Urothelium cell line (cell line): ENCODE data around the gene SKP1.

Experiments
- DNase-seq: peaks from one replicate; pipeline ENCODE4 v3.0.0; 2011; ENCODE audit warnings: low spot score, mixed read lengths
- FAIRE-seq: peaks from 2 replicates; lab custom pipeline; 2011; peaks lifted over from hg19 to GRCh38; lab: Jason Lieb, UNC

SKP1 gene

DNA sequence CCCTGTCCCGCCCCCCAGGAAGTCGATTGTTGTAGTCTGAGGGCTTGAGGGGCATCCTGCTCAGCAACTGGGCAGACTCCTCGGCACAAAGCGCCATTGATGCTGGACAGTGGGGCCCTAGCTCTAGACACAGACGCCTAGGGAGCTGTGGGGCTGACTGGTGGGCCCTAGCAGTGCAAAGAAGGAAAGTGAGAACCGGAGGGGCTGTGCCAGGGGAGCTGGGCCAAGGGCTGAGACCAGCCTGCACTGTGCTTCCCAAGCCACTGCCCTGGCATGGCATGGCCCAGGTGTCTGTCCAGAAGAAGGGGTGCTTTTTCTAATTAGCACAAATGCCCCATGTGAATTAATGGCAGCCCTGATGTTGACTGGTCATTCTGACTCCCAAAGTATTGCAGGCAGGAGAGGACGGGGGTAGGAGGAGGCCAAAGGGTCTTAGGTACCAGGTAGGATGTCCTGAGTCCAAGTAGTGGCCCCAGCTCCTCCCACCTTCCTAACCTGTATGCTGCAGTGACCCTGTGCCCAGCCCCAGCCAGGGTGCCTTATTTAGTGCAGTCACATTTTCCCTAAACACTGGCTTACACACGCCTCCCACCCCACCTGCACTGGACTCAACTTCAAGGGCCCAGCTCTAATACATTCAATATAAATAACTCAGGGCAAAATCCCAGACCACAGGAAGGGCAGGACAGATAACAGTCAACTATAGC, 46.4 kb downstream of the SKP1 start:
- no peak for FAIRE-seq
- no peak for DNase-seq

DNA sequence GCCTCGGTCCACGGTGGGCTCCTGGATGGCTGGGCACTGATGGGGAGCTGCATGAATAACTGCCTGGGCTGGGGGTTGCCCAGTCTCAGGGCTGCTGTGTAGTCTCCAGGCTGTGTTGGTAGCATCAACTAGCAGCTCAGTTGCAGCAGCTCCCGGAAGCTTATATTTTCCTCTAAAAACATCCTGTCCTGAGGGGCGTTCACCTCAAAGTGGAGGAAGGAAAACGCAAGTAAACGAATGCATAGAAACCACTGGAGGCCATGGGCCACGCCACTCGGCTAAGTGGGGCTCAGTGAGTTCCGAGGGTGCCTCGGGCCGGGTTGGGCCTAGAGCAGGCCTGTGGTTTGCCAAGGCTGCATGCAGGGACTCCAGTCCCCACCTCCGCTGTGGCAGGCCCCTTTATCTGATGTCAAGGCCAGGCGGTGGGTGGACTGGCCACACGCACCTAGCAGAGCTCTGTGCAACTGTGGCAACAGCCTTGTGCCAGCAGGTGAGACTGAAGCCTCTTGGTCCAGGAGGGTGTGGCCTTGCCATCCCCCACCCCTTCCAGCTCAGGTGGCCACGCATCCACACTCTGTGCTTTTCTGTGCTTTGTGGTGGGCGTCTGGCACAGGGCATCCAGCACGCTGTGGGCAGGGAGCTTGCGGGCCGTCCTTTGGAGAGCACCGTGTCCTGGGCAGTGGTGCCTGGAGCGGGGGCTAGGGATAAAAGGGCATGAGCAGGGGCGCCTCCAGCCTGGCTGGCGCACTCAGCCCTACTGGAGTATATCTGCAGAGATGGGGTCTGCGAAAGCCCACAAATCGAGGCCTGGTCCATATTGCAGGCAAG, 47.1 kb downstream of the SKP1 start:
- FAIRE-seq, result no peak

DNA sequence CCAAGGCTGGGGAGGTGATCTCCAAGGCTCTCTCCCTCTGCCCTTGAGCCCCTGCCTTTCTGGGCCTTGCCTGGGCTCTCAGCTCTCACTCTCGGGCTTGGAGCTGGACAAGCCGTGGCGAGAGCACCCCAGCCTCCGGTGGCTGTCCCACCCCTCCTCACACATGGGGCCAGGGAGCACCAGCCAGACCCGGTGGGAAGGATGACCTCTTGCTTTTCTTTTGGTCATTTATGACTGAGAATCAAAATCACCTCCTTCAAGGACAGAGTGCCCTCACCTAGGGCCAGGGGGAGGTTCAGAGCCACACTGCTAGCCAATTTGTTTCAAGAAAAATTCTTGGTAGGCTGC, 48.1 kb downstream of the SKP1 start:
- no peak for FAIRE-seq
- DNase-seq, result no peak

More for the DNA sequence above, 47.1 kb downstream of the SKP1 start:
- DNase-seq, result no peak

GRCh38 chr5:134127988-134128647, 48.6 kb downstream of the SKP1 start:
- FAIRE-seq (no peak), DNase-seq (no peak)

DNA sequence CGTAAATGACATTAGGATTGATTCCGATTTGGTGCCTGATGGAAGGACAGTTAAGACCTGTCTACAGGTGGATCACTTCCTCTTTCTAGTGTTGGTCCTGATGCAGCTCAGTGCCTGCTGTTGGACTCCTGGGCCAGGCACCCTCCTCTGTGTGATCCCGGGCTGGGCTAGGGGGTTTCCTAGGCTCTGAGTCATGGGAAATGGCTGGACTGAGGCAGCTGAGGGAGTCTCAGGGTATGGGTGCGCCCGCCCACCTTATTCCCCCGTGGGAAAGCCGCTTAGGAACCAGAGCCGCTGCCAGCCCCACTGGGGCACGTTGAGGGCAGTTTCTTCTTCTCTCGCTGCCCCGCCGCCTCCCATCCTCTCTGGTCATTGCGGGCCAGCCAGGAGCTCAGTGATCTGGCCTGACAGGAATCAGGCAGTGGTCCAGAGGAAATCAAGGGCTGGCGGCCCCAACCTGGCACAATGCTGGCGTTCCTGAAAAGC, 49.3 kb downstream of the SKP1 start:
- no peak for FAIRE-seq
- DNase-seq, result no peak

GRCh38 chr5:134125039-134126015, 51.4 kb downstream of the SKP1 start:
- DNase-seq (no peak), FAIRE-seq (no peak)

GRCh38 chr5:134124289-134125038, 52.3 kb downstream of the SKP1 start:
- FAIRE-seq (no peak), DNase-seq (no peak)

GRCh38 chr5:134123360-134123759, 53.4 kb downstream of the SKP1 start:
- no peak for DNase-seq

GRCh38 chr5:134122530-134122929, 54.2 kb downstream of the SKP1 start:
- no peak for FAIRE-seq

More at GRCh38 chr5:134123360-134123759, 53.4 kb downstream of the SKP1 start:
- no peak for FAIRE-seq

DNA sequence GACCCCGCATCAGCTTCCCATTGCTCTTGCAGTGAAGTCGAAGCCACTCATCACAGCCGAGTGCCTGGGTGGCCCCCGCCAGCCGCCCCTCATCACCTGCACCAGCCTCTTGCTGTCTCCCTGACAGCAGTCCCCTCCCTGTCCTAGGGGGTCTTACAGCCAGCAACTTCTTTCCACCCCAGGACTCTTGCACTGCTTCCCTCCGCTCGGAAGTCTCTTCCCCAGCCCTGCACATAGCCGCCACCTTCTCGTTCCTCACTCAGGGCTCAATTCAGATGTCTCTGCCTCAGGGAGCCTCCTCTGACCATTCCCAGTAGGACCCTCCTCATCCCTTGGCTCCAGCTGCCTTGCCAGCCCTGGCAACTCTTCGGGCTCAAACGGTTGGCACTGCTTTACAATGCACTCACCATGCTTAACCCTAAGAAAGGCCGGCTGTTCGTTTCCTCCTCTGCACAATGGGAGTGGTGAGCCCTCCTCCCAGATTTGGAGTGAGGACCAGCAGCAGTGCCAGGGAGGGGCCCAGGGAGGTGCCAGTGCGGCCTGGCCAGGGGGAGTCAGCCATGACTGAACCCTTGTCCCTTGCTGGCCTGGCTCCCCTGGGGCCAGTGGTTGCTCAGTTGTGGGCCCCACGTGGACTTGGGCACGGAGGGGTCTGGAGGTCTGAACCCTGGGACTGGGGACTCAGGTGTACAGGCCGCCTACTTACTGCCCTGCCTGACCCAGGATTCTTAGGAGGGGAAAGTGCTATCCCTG, 56.2 kb downstream of the SKP1 start:
- FAIRE-seq, result no peak
- no peak for DNase-seq

More at GRCh38 chr5:134122530-134122929, 54.2 kb downstream of the SKP1 start:
- DNase-seq, result no peak

GRCh38 chr5:134119720-134120119, 57.0 kb downstream of the SKP1 start:
- FAIRE-seq (no peak), DNase-seq (no peak)

- no peak for DNase-seq
Observed at GRCh38 chr5:134118212-134118835, 58.4 kb downstream of the SKP1 start.

GRCh38 chr5:134116789-134117761, 59.7 kb downstream of the SKP1 start:
- FAIRE-seq (no peak), DNase-seq (no peak)

More at GRCh38 chr5:134118212-134118835, 58.4 kb downstream of the SKP1 start:
- no peak for FAIRE-seq

DNA sequence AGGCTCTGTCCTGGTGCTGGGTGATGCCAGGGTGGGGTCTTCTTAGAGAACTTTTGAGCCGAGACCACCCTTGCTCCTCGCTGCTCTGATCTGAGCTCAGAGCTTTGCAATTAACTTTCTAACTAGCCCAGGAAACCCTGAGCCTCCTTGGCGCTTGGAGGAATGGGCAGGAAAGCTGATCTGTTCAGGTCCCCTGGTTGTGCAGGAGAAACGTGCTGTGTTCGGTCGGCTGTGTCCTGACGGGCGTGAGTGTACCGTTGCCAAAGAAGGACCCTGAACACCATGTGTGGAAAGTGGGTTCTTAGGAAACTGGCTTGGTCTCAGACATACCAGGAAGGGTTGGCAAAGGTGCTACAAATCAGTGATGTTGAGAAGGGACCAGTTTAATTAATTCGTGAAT, 60.5 kb downstream of the SKP1 start:
- no peak for FAIRE-seq

DNA sequence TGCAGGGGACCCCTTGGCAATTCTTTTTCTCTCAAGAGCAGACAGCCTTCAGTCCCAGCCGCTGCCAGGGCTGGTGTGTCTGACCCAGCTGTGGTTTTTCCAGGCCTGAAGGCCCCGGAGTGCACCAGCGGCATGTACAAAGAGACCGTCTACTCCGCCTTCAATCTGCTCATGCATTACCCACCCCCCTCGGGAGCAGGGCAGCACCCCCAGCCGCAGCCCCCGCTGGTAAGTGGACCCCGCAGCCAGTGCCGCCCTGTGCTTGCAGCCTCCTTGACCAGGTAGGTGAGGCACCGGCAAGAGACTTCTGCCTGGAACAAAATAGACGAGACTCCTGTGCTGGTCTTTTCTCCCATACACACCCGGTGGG, 61.0 kb downstream of the SKP1 start:
- no peak for FAIRE-seq
- DNase-seq, result peak; percentile 12

More for the DNA sequence above, 60.5 kb downstream of the SKP1 start:
- no peak for DNase-seq

DNA sequence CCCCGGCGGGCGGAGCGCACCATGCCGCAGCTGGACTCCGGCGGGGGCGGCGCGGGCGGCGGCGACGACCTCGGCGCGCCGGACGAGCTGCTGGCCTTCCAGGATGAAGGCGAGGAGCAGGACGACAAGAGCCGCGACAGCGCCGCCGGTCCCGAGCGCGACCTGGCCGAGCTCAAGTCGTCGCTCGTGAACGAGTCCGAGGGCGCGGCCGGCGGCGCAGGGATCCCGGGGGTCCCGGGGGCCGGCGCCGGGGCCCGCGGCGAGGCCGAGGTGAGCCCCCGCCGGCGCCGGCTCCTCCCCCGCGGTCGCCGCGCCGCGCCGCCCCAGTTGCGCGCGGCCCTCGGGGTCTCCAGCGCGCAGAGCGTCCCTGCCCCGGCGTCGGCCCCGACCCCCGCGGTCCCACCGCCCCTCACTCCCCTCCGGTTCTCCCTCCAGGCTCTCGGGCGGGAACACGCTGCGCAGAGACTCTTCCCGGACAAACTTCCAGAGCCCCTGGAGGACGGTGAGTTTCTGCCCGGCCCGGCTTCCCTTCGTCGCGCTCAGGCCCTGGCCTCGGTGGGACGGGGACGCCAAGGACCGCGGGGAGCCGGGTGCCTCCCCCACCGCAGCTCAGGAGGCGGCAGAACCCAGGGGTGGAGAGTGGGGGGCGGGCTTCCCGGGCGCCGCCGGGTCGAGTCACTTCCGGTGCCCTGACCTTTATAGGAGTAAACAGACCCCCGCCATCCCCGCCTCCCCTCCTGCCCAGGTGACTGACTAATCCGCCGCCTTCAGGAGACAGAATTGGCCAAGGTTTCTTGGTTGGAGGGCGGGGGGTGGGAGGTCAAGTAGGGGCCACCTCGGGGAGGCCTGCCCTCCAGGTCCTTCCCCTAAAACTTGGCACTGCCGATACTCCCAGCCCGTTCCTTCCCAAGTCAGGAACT, 61.6 kb downstream of the SKP1 start:
- DNase-seq (peak; percentile 17), FAIRE-seq (no peak)
